Aortic smooth muscle cell (primary cell): ENCODE results near the gene ZCCHC14. TPM values are rescaled to one million over a fixed set of nuclear protein-coding genes. Genes with fewer than 3 reads are reported as not detected.

Experiments
- total RNA-seq: library from RNA; depleted of rRNA; stranded (reverse); fragments of >200 nt; gene quantifications from 2 replicates; pipeline ENCODE4 v1.2.3, GENCODE V29; 2014

Gene ZCCHC14
- total RNA-seq: 11.5 and 18.3 TPM in 2 replicates

DNA sequence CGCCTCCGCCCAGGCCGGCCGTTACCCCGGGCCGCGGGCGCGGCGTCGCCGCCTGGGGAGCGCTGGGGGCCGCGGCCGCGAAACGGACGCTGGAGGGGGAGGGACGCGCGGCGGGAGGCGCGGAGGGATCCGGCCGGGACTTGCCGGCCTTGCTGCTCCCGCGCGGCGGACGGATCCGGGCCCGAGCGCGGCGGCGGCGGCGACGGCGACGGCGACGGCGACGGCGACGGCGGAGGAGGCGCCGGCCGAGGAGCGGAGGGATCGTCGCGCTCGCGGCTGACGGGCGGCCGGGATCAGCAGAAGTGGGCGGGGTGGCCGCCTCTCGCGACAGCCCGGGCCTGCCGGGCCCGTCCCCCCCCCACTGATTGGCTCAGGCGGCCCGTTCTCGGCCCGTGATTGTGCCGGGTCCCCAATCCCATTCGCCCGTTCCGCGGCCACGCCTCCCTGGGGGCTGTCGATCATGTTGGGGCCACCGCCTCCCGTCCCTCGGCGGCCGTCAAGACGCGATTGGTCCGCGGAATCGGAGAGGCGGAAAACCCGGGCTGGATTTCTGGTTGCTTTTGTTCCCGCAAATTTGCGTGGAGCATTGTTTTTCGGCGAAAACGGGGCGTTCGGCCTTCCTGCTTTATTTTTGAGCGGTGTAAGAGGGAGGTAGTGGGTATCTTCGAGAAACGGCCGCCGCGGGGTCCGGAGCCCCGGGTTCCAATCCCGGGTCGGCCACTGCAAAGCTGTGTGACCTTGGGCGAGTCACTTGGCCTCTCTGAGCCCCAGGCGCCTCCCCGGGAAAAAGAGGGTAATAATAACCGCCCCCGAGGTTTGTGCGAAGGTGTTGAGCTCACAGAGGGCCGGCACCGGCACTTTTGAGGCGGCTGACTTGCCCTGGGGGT is at the start of gene ZCCHC14:
TSS of gene ZCCHC14 (minus strand) at position 304 of the 887 bp plus-strand sequence. CDS start 786 bp downstream, outside the sequence.

GRCh38 chr16:87391950-87392820 is 100.6 kb downstream of the ZCCHC14 start, which contains the start of gene MAP1LC3B:
MAP1LC3B (plus strand) TSS chr16:87392336; CDS start chr16:87392428, 92 bp downstream.

DNA sequence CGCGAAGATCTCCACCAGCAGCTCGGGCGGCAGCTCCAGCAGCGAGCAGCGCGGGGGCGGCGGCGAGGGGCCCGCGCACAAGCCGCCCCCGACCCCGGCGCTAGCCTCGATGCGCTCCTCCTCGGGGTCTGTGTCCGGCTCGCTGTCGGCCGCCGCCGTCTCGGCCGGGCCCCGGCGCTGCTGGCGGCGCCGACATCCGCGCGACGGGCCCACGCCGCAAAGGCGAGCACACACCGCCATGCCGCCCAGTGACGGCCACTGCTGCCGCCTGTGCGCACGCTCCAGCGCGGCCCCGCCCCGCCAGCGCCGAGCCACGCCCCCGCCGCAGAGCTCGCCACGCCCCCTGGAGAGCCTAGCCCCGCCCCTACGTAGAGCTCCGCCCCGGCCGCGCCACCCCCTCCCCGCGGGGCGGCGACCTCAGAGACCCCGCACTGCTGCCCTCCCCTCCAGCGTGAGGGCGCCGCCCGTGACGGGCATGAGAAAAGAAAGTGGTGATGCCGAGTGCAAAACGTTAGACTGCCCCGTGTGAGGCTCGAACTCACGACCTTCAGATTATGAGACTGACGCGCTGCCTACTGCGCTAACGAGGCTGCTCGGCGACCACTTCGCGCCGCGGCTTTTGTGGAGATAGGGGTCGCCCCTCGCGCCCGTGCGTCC is 109.2 kb downstream of the ZCCHC14 start, which contains the start of gene FBXO31:
TSS of gene FBXO31 (minus strand) at position 272 of the 657 bp plus-strand sequence. CDS start at position 240, 32 bp downstream.

Other genes with a start within 250 kb of the ZCCHC14 start
- 2.6 and 3.3 TPM in 2 replicates for gene C16orf95, start 175.6 kb downstream of the ZCCHC14 start, total RNA-seq
- 26.5 and 30.5 TPM in 2 replicates for gene FBXO31, start 109.2 kb downstream of the ZCCHC14 start, total RNA-seq
- 32.1 and 55.7 TPM in 2 replicates for gene MAP1LC3B, start 100.7 kb downstream of the ZCCHC14 start, total RNA-seq
- gene JPH3, start 109.5 kb upstream of the ZCCHC14 start, total RNA-seq: 0.06 TPM in 1 of 2 replicates, not detected in the other